Neutrophil (primary cell): ENCODE measurements around the gene ZSCAN30.

Source experiments
- H3K27ac ChIP-seq: fragments of 200-600 bp; sonication (generic); 2 replicates; pipeline ENCODE4 v1.5.1; 2016; ENCODE audit warnings: mild to moderate bottlenecking, moderate library complexity
- H3K27me3 ChIP-seq: fragments of 200-600 bp; sonication (generic); 2 replicates; pipeline ENCODE4 v1.6.0; 2016; ENCODE audit warnings: mild to moderate bottlenecking
- H3K36me3 ChIP-seq: fragments of 200-600 bp; sonication (generic); 2 replicates; pipeline ENCODE4 v1.5.1; 2017
- H3K4me1 ChIP-seq, 2 experiments: fragments of 200-600 bp in 1 of 2; sonication (generic) in 1 of 2; 1 replicate in 1 of 2; 2 replicates in 1 of 2; pipeline versions ENCODE4 v1.5.1 to v1.6.1; 2013 to 2016; ENCODE audit warnings: low read depth in 1 of 2, low read length in 1 of 2, mild to moderate bottlenecking in 1 of 2, moderate library complexity in 1 of 2; ENCODE audit not compliant: control insufficient read depth in 1 of 2, insufficient read depth in 1 of 2
- H3K4me3 ChIP-seq, 2 experiments: fragments of 200-600 bp in 1 of 2; sonication (generic) in 1 of 2; 1 replicate in 1 of 2; 2 replicates in 1 of 2; pipeline ENCODE4 v1.5.1; 2013 to 2016; ENCODE audit warnings: low read depth in 1 of 2, low read length in 1 of 2, mild to moderate bottlenecking in 1 of 2, moderate library complexity in 1 of 2
- H3K9me3 ChIP-seq: fragments of 200-600 bp; sonication (generic); 2 replicates; pipeline ENCODE4 v1.5.1; 2016
- CTCF ChIP-seq: fragments of 200-600 bp; sonication (generic); IDR thresholded peaks from 2 replicates; pipeline ENCODE4 v1.5.1; 2016; ENCODE audit warnings: antibody characterized with exemption

Gene ZSCAN30

DNA sequence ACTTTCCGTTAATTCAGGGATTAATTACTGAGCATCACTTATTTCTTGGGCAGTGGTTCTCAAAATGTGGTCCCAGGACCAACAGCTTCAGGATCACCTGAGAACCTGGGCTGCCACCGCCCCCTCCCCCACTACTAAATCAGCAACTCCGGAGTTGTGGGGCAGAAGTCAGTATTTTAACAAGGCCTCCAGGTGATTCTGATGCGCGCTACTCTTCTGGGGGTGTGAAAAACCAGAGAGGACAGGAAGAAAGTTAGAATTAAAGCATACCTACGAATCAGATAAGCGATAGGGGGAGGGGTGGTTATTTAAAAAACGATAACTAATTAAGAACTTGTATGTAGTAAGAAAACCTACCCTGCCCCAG, 319 bp downstream of the ZSCAN30 start:
- H3K9me3 ChIP-seq, result no peaks in the 10 kb centered on the region
- H3K27me3 ChIP-seq, result no peaks in the 10 kb centered on the region
- peak overlapping the region; percentile 83 for H3K27ac ChIP-seq
- H3K36me3 ChIP-seq, result no peaks in the 10 kb centered on the region
- TF ChIP-seq CTCF, result no peak
- peak overlapping the region; percentile 76 to 84 for H3K4me3 ChIP-seq
- peaks cover 19 to 22% of the 10 kb centered on the region in 2 experiments for H3K4me1 ChIP-seq

GRCh38 chr18:35289293-35289692, 736 bp downstream of the ZSCAN30 start:
- Histone ChIP-seq H3K9me3 (no peaks in the 10 kb centered on the region), H3K4me3 (peak overlapping the region; percentile 76 to 84), H3K27me3 (no peaks in the 10 kb centered on the region), H3K4me1 (peaks cover 19 to 22% of the 10 kb centered on the region in 2 experiments), H3K36me3 (no peaks in the 10 kb centered on the region), H3K27ac (peak overlapping the region; percentile 83)
- no peak for TF ChIP-seq CTCF

DNA sequence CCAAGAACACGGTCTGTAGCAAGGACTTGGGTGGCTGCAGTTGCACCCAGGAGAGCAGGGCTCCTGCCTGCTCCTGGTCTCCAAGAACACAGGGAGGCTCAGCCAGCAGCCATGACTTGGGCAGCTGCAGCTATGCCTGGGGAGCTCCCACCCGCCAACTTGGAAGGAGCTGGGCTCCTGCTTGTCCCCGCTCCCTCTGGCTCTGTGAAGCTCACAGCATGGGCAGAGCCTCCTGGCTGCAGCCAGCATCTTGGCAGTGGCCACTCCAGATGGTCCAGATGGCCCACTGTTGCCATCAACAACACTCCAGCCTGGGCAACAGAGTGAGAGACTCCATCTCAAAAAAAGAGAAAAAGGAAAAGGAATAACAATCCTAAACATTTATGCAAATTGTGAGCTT, 5.2 kb downstream of the ZSCAN30 start:
- Histone ChIP-seq H3K4me3 (no peak overlapping the region), H3K9me3 (no peaks in the 10 kb centered on the region), H3K27me3 (no peaks in the 10 kb centered on the region), H3K36me3 (no peaks in the 10 kb centered on the region), H3K4me1 (peaks cover 7 to 10% of the 10 kb centered on the region in 2 experiments), H3K27ac (no peak overlapping the region)
- TF ChIP-seq CTCF, result no peak

DNA sequence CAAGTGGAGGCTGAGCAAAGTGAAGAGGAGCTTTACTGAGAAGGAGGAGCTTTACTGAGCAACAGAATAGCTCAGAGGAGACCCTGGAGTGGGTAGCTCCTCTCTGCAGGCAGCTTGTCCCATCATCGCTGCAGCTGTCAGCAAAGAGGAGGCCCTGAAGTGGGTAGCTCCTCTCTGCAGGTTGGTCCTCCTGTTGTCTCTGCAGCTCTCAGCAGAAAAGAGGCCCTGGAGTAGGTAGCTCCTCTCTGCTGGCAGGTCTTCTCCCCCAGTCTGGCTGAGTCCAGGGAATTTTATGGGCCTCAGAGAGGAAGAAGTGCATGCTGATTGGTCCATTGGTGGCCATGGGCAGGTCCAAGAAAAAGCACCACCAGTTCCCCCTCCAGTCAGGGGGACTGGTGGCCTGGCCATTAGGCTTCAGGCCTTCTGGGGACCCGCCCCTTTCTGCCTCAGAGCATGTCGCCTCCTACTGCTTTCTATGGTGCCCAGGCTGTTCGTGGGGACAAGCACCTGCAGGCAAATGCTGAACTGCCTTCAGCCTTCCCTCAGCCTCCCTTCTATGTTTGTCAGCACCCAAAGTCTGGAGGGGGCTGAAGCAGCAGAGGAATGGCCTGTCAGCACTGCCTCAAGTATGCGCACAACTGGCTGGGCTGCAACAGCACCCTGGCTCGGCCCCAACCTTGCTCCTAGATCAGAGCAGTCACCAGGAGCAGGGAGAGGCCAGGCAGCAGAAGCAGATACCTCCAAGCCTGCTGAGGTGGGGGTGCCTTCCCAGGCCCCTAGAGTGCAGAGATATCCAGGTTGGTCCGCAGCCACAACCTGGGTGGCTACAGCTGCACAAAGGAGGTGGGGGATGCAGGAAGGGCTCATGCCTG, 5.9 kb downstream of the ZSCAN30 start:
- TF ChIP-seq CTCF, result no peak
- H3K27me3 ChIP-seq, result no peaks in the 10 kb centered on the region
- H3K36me3 ChIP-seq, result no peaks in the 10 kb centered on the region
- H3K9me3 ChIP-seq, result no peaks in the 10 kb centered on the region
- no peak overlapping the region for H3K27ac ChIP-seq
- peaks cover under 1 to 3% of the 10 kb centered on the region in 2 experiments for H3K4me1 ChIP-seq
- no peak overlapping the region for H3K4me3 ChIP-seq

DNA sequence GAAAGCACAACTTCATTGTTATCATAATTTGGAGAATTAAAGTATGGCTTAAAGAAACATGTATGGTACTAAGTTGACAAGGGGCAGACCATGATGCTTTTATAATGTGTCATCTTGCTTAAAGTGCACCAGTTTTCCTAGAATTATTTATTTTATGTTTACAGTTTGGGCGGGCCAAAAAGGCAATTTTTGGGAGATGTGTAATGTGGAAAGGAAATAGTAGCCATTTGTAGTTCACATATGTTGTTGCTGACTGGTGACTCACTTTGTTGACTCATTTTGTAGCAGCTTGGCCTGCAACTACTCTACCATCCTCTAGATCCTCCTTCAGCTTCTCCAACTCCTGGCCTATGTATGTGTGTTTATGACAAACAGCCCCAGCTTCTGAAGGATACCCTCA, 7.7 kb downstream of the ZSCAN30 start:
- H3K27ac ChIP-seq, result no peak overlapping the region
- no peaks in the 10 kb centered on the region for H3K27me3 ChIP-seq
- TF ChIP-seq CTCF, result no peak
- no peaks in the 10 kb centered on the region for H3K36me3 ChIP-seq
- H3K4me3 ChIP-seq, result no peak overlapping the region
- H3K9me3 ChIP-seq, result peaks cover 2% of the 10 kb centered on the region
- no peaks in the 10 kb centered on the region for H3K4me1 ChIP-seq
